Glutamatergic neuron (in vitro differentiated cells): Measurements from ENCODE around the gene NUP93. TPM values are rescaled to one million over a fixed set of nuclear protein-coding genes. Genes with fewer than 3 reads are reported as not detected.

ENCODE experiments used
- DNase-seq: peaks from one replicate; pipeline ENCODE4 v3.0.0; 2022
- H3K27ac Mint-ChIP-seq: one replicate; pipeline ENCODE4 v1.8.0; 2020; ENCODE audit warnings: mild to moderate bottlenecking, mixed read lengths, inconsistent platforms; ENCODE audit not compliant: unreplicated experiment
- H3K27me3 Mint-ChIP-seq: one replicate; pipeline ENCODE4 v1.8.0; 2020; ENCODE audit warnings: mild to moderate bottlenecking, moderate library complexity, mixed read lengths, inconsistent platforms; ENCODE audit not compliant: unreplicated experiment
- H3K36me3 Mint-ChIP-seq: one replicate; pipeline ENCODE4 v1.8.0; 2020; ENCODE audit warnings: mild to moderate bottlenecking, mixed read lengths, inconsistent platforms; ENCODE audit not compliant: unreplicated experiment
- H3K4me1 Mint-ChIP-seq: one replicate; pipeline ENCODE4 v1.8.0; 2020; ENCODE audit warnings: mild to moderate bottlenecking, low read depth, mixed read lengths, inconsistent platforms; ENCODE audit not compliant: unreplicated experiment
- H3K4me3 Mint-ChIP-seq: one replicate; pipeline ENCODE4 v1.8.0; 2020; ENCODE audit warnings: mild to moderate bottlenecking, mixed read lengths, inconsistent platforms; ENCODE audit not compliant: unreplicated experiment
- H3K9me3 Mint-ChIP-seq: one replicate; pipeline ENCODE4 v1.8.0; 2020; ENCODE audit warnings: mild to moderate bottlenecking, moderate library complexity, mixed read lengths, inconsistent platforms; ENCODE audit not compliant: unreplicated experiment
- CTCF ChIP-seq: fragments of 200-600 bp; sonication (generic); IDR thresholded peaks from one replicate; pipeline ENCODE4 v1.5.0; 2021; ENCODE audit not compliant: partially characterized antibody, unreplicated experiment
- total RNA-seq: library from RNA; stranded (reverse); fragmentation: NEBNext Ultra II Directional; extraction: Animal tissue kit (Norgen Biotek cat#: 25700); gene quantifications from one replicate; pipeline ENCODE4 v1.2.1, GENCODE V29; 2021; ENCODE audit not compliant: unreplicated experiment

The NUP93 gene
- total RNA-seq, 1 donor from 2014 or later, result 84.1 TPM

GRCh38 chr16:56700631-56701030, 29.3 kb upstream of the NUP93 start:
- Mint-ChIP-seq H3K27me3 (peaks cover 3% of the 10 kb centered on the region), H3K36me3 (no peaks in the 10 kb centered on the region), H3K4me1 (no peaks in the 10 kb centered on the region), H3K4me3 (no peak overlapping the region), H3K9me3 (no peaks in the 10 kb centered on the region), H3K27ac (no peak overlapping the region)
- no peak for DNase-seq
- no peak for TF ChIP-seq CTCF

GRCh38 chr16:56701534-56701933, 28.4 kb upstream of the NUP93 start:
- Mint-ChIP-seq H3K27me3 (peaks cover 3% of the 10 kb centered on the region), H3K4me3 (no peak overlapping the region), H3K36me3 (no peaks in the 10 kb centered on the region), H3K4me1 (no peaks in the 10 kb centered on the region), H3K27ac (no peak overlapping the region), H3K9me3 (no peaks in the 10 kb centered on the region)
- no peak for DNase-seq
- TF ChIP-seq CTCF, result no peak

- Mint-ChIP-seq H3K27me3 (peaks cover 3% of the 10 kb centered on the region), H3K27ac (no peak overlapping the region), H3K36me3 (no peaks in the 10 kb centered on the region), H3K4me1 (no peaks in the 10 kb centered on the region), H3K4me3 (no peak overlapping the region), H3K9me3 (no peaks in the 10 kb centered on the region)
- no peak for TF ChIP-seq CTCF
- DNase-seq, result no peak
Observed at GRCh38 chr16:56702836-56703235, 27.1 kb upstream of the NUP93 start.

- H3K27ac Mint-ChIP-seq, result peak overlapping the region; percentile 6
- no peaks in the 10 kb centered on the region for H3K27me3 Mint-ChIP-seq
- H3K4me1 Mint-ChIP-seq, result no peaks in the 10 kb centered on the region
- no peak for TF ChIP-seq CTCF
- no peak overlapping the region for H3K4me3 Mint-ChIP-seq
- no peak for DNase-seq
- peaks cover 2% of the 10 kb centered on the region for H3K9me3 Mint-ChIP-seq
- H3K36me3 Mint-ChIP-seq, result no peaks in the 10 kb centered on the region
Observed at GRCh38 chr16:56708525-56709442, 21.1 kb upstream of the NUP93 start.

GRCh38 chr16:56709443-56710040, 20.4 kb upstream of the NUP93 start:
- no peak for TF ChIP-seq CTCF
- H3K27ac Mint-ChIP-seq, result peak overlapping the region; percentile 6
- H3K9me3 Mint-ChIP-seq, result peaks cover 2% of the 10 kb centered on the region
- no peaks in the 10 kb centered on the region for H3K27me3 Mint-ChIP-seq
- H3K36me3 Mint-ChIP-seq, result no peaks in the 10 kb centered on the region
- H3K4me1 Mint-ChIP-seq, result no peaks in the 10 kb centered on the region
- H3K4me3 Mint-ChIP-seq, result no peak overlapping the region
- DNase-seq, result no peak
